ENCODE results near the gene SMIM1. TPM values are rescaled to one million over a fixed set of nuclear protein-coding genes. Genes with fewer than 3 reads are reported as not detected.

Gene SMIM1
- total and polyA plus RNA-seq, 2 experiments from 2014 or later, result 3.2 to 7.2 TPM

DNA sequence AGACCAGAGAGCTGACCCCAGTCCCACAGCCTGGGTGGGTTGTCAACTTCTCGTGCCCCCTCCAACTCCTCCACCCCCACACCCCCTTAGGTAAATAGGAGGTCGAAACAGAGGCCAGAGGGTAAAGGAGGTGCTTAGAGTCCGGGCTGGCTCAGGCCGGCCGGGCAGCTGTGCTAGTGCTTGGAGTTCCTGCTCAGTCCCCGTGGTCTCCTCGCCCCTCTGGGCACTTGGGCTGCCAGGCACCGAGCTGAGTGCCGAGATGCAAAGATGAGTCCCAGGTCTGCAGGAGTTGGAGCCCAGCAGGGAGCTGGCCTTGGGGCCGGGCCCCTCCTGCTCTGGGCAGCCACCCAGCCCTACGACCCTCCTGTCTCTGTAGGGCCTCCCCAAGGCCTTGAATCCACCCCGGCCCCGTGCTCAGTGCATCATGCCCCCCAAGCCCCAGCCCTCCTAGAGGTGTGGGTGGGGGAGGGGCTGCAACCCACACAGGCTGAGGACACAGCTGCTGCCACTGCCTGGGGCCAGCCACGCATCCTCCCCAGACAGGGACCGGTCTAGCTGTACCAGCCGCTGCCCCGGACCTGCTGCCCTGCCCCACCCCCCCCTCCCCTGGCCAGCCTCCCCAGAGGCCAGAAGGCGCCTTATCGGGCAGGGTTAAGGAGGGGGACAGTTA lies 1.9 kb downstream of the SMIM1 start:
- DNase-seq (ENCODE audit: low spot score) (no peak), ATAC-seq (no peak)
- H4K20me1 ChIP-seq (replicated peaks; ENCODE audit: insufficient read depth), result no peaks in the 10 kb centered on the region; the same call in 1 of the 2 replicates
- peaks cover 13% of the 10 kb centered on the region; the same call in 1 of the 2 replicates for H3K4me1 ChIP-seq (ENCODE audit: insufficient read depth)
- peaks cover 17% of the 10 kb centered on the region for H3K27me3 Mint-ChIP-seq (ENCODE audit: insufficient read depth, low read depth, poor library complexity)
- no peak overlapping the region for H3K4me3 Mint-ChIP-seq
- H2AFZ ChIP-seq, result no peak overlapping the region
- H3K9me3 Mint-ChIP-seq, result no peaks in the 10 kb centered on the region
- H3K79me2 ChIP-seq (replicated peaks; ENCODE audit: insufficient read depth), result no peaks in the 10 kb centered on the region
- no peak overlapping the region for H3K27ac ChIP-seq (ENCODE audit: low read depth)
- H3K4me3 ChIP-seq, result no peak overlapping the region
- H3K36me3 Mint-ChIP-seq (ENCODE audit: low read depth), result peaks cover 4% of the 10 kb centered on the region
- H3K4me2 ChIP-seq, result no peak overlapping the region
- H3K27ac Mint-ChIP-seq, result no peak overlapping the region
- peaks cover 19% of the 10 kb centered on the region for H3K4me1 Mint-ChIP-seq
- H3F3A ChIP-seq (replicated peaks; ENCODE audit: low read depth), result peaks cover 6% of the 10 kb centered on the region; the same call in 1 of the 2 replicates
- H3K9me2 ChIP-seq (ENCODE audit: insufficient read depth), result no peaks in the 10 kb centered on the region
- H3K27me3 ChIP-seq (ENCODE audit: insufficient read depth), result no peaks in the 10 kb centered on the region
- TF ChIP-seq NANOG (IDR thresholded peaks at IDR 0.05; ENCODE audit: borderline replicate concordance), result no peak
- no peak for TF ChIP-seq ZNF114 (CRISPR knock-in tag; IDR thresholded peaks at IDR 0.05)
- no peak for TF ChIP-seq CTCF (conservative IDR thresholded peaks at IDR 0.05; ENCODE audit: low read depth in 2 of 2)
- no peak for TF ChIP-seq STAT1 (IDR thresholded peaks at IDR 0.05; ENCODE audit: unreplicated experiment)
- no peak for TF ChIP-seq ETS1 (IDR thresholded peaks at IDR 0.05)
- TF ChIP-seq CREB1 (CRISPR knock-in tag; IDR thresholded peaks at IDR 0.05; ENCODE audit: low read depth), result no peak
- H3K36me3 ChIP-seq (ENCODE audit: insufficient read depth), result no peaks in the 10 kb centered on the region

GRCh38 chr1:3774946-3775489 lies 2.5 kb downstream of the SMIM1 start:
- no peak overlapping the region for H2AFZ ChIP-seq
- H3K4me2 ChIP-seq, result peak overlapping the region; percentile 32; the same call in 1 of the 2 replicates
- DNase-seq (ENCODE audit: low spot score) (no peak), ATAC-seq (no peak)
- no peaks in the 10 kb centered on the region; the same call in 1 of the 2 replicates for H4K20me1 ChIP-seq (replicated peaks; ENCODE audit: insufficient read depth)
- Mint-ChIP-seq H3K27me3 (ENCODE audit: insufficient read depth, low read depth, poor library complexity) (peaks cover 17% of the 10 kb centered on the region), H3K4me1 (peaks cover 19% of the 10 kb centered on the region), H3K9me3 (no peaks in the 10 kb centered on the region), H3K27ac (no peak overlapping the region), H3K4me3 (no peak overlapping the region), H3K36me3 (ENCODE audit: low read depth) (peaks cover 10% of the 10 kb centered on the region)
- TF ChIP-seq ETS1 (IDR thresholded peaks at IDR 0.05), result no peak
- TF ChIP-seq CREB1 (CRISPR knock-in tag; IDR thresholded peaks at IDR 0.05; ENCODE audit: low read depth), result no peak
- no peak for TF ChIP-seq JUNB (IDR thresholded peaks at IDR 0.05; ENCODE audit: unreplicated experiment)
- TF ChIP-seq, protein P1, sequence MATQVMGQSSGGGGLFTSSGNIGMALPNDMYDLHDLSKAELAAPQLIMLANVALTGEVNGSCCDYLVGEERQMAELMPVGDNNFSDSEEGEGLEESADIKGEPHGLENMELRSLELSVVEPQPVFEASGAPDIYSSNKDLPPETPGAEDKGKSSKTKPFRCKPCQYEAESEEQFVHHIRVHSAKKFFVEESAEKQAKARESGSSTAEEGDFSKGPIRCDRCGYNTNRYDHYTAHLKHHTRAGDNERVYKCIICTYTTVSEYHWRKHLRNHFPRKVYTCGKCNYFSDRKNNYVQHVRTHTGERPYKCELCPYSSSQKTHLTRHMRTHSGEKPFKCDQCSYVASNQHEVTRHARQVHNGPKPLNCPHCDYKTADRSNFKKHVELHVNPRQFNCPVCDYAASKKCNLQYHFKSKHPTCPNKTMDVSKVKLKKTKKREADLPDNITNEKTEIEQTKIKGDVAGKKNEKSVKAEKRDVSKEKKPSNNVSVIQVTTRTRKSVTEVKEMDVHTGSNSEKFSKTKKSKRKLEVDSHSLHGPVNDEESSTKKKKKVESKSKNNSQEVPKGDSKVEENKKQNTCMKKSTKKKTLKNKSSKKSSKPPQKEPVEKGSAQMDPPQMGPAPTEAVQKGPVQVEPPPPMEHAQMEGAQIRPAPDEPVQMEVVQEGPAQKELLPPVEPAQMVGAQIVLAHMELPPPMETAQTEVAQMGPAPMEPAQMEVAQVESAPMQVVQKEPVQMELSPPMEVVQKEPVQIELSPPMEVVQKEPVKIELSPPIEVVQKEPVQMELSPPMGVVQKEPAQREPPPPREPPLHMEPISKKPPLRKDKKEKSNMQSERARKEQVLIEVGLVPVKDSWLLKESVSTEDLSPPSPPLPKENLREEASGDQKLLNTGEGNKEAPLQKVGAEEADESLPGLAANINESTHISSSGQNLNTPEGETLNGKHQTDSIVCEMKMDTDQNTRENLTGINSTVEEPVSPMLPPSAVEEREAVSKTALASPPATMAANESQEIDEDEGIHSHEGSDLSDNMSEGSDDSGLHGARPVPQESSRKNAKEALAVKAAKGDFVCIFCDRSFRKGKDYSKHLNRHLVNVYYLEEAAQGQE (IDR thresholded peaks at IDR 0.05; ENCODE audit: unreplicated experiment), result no peak
- TF ChIP-seq POLR2AphosphoS5 (IDR thresholded peaks at IDR 0.05; ENCODE audit: low read depth), result no peak
- TF ChIP-seq ZNF114 (CRISPR knock-in tag; IDR thresholded peaks at IDR 0.05), result no peak
- peaks cover 13% of the 10 kb centered on the region; the same call in 1 of the 2 replicates for H3K4me1 ChIP-seq (ENCODE audit: insufficient read depth)
- H3K79me2 ChIP-seq (replicated peaks; ENCODE audit: insufficient read depth), result no peaks in the 10 kb centered on the region
- no peaks in the 10 kb centered on the region for H3K27me3 ChIP-seq (ENCODE audit: insufficient read depth)
- H3K4me3 ChIP-seq, result no peak overlapping the region
- H3K36me3 ChIP-seq (ENCODE audit: insufficient read depth), result no peaks in the 10 kb centered on the region
- no peaks in the 10 kb centered on the region for H3K9me2 ChIP-seq (ENCODE audit: insufficient read depth)
- H3F3A ChIP-seq (replicated peaks; ENCODE audit: low read depth), result peaks cover 6% of the 10 kb centered on the region; the same call in 1 of the 2 replicates
- H3K27ac ChIP-seq (ENCODE audit: low read depth), result no peak overlapping the region

Data from GM23338 (cell line).